Colonic mucosa (tissue), 4 donors: ENCODE results near the gene TBC1D19. TPM values are rescaled to one million over a fixed set of nuclear protein-coding genes. Genes with fewer than 3 reads are reported as not detected.

Experiments
- DNase-seq: peaks from one replicate; pipeline ENCODE4 v3.0.0-alpha.2; 2020
- H3K27ac ChIP-seq: fragments of 200-600 bp; one replicate; pipeline ENCODE4 v1.8.0; 2021
- H3K27me3 ChIP-seq: fragments of 200-600 bp; one replicate; pipeline ENCODE4 v1.8.0; 2021
- H3K36me3 ChIP-seq: fragments of 200-600 bp; one replicate; pipeline ENCODE4 v1.8.0; 2021
- H3K4me1 ChIP-seq: fragments of 200-600 bp; one replicate; pipeline ENCODE4 v1.8.0; 2021; ENCODE audit warnings: mild to moderate bottlenecking
- H3K4me3 ChIP-seq: fragments of 200-600 bp; one replicate; pipeline ENCODE4 v1.8.0; 2021
- H3K9ac ChIP-seq, 2 donors: one replicate each; pipeline ENCODE4 v1.7.0; 2013; ENCODE audit warnings: control low read depth in 2 of 2, low read depth in 2 of 2, low read length in 2 of 2
- H3K9me3 ChIP-seq: fragments of 200-600 bp; one replicate; pipeline ENCODE4 v1.8.0; 2021
- intact Hi-C: fragments of 100-400 bp; cut with DNase I; formaldehyde crosslinking; loops from one replicate; pipeline ENCODE4 v1.14.1; 2022
- total RNA-seq, 2 donors: library from RNA; stranded (reverse); fragmentation: NEBNext Ultra II Directional in 1 of 2; extraction: Animal tissue kit (Norgen Biotek cat#: 25700) in 1 of 2; gene quantifications; one replicate each; pipeline ENCODE4 v1.2.1, GENCODE V29; 2021
- TF ChIP-seq, protein P1 (sequence below): fragments of 200-600 bp; IDR thresholded peaks from one replicate; pipeline ENCODE4 v1.8.0; 2022; ENCODE audit warnings: antibody characterized with exemption, mild to moderate bottlenecking
- donor health status: healthy.
- donor health status: DM: no; HTN: no; CAD: no.
- donor health status: DM: no; HTN: no; CAD: no.

The TBC1D19 gene
- total RNA-seq, 2 donors from 2014 or later, result 2.6 to 4.0 TPM

GRCh38 chr4:26732356-26732755 lies 148.5 kb downstream of the TBC1D19 start:
- no peak for DNase-seq
- Histone ChIP-seq H3K27ac (no peak overlapping the region), H3K36me3 (no peaks in the 10 kb centered on the region), H3K4me3 (no peak overlapping the region), H3K9me3 (no peaks in the 10 kb centered on the region), H3K9ac (no peak overlapping the region), H3K4me1 (no peaks in the 10 kb centered on the region), H3K27me3 (no peaks in the 10 kb centered on the region)
- TF ChIP-seq, protein P1, sequence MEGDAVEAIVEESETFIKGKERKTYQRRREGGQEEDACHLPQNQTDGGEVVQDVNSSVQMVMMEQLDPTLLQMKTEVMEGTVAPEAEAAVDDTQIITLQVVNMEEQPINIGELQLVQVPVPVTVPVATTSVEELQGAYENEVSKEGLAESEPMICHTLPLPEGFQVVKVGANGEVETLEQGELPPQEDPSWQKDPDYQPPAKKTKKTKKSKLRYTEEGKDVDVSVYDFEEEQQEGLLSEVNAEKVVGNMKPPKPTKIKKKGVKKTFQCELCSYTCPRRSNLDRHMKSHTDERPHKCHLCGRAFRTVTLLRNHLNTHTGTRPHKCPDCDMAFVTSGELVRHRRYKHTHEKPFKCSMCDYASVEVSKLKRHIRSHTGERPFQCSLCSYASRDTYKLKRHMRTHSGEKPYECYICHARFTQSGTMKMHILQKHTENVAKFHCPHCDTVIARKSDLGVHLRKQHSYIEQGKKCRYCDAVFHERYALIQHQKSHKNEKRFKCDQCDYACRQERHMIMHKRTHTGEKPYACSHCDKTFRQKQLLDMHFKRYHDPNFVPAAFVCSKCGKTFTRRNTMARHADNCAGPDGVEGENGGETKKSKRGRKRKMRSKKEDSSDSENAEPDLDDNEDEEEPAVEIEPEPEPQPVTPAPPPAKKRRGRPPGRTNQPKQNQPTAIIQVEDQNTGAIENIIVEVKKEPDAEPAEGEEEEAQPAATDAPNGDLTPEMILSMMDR, result no peak
- intact Hi-C loops, result no loop called here

- intact Hi-C loops, result no loop called here
Observed at GRCh38 chr4:26736621-26737020, 152.7 kb downstream of the TBC1D19 start.

DNA sequence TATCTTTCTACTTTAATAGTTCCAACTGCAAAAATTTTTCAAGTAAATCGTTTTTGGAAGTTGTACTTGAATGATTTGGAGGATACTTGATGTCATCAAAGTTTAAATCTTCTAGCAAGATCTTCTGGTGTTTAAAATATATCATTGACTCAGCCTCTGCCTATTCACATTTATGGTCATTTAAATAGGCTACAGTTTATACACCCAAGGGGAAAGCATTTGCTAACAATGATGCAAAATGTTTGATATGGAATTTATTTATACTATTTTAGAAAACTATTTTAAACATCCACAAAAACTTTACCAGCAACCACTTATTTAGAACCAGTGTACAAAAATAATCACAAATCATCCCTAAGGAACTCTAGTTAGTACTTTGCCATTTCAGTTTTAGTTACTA lies 153.5 kb downstream of the TBC1D19 start:
- TF ChIP-seq, protein P1, result no peak
- H3K9me3 ChIP-seq, result no peaks in the 10 kb centered on the region
- intact Hi-C loops, result no loop called here
- no peak overlapping the region for H3K9ac ChIP-seq
- no peak overlapping the region for H3K4me3 ChIP-seq
- no peaks in the 10 kb centered on the region for H3K36me3 ChIP-seq
- H3K27ac ChIP-seq, result no peak overlapping the region
- no peak for DNase-seq
- H3K4me1 ChIP-seq, result no peaks in the 10 kb centered on the region
- no peaks in the 10 kb centered on the region for H3K27me3 ChIP-seq

More at GRCh38 chr4:26736621-26737020, 152.7 kb downstream of the TBC1D19 start:
- Histone ChIP-seq H3K4me1 (no peaks in the 10 kb centered on the region), H3K9ac (no peak overlapping the region), H3K27me3 (no peaks in the 10 kb centered on the region), H3K27ac (no peak overlapping the region), H3K36me3 (no peaks in the 10 kb centered on the region), H3K9me3 (no peaks in the 10 kb centered on the region), H3K4me3 (no peak overlapping the region)
- TF ChIP-seq, protein P1, result no peak
- no peak for DNase-seq

- Histone ChIP-seq H3K9ac (no peak overlapping the region), H3K27ac (no peak overlapping the region), H3K4me1 (no peaks in the 10 kb centered on the region), H3K36me3 (no peaks in the 10 kb centered on the region), H3K4me3 (no peak overlapping the region), H3K9me3 (no peaks in the 10 kb centered on the region), H3K27me3 (no peaks in the 10 kb centered on the region)
- TF ChIP-seq, protein P1, result no peak
- intact Hi-C loops, result no loop called here
- no peak for DNase-seq
Observed at GRCh38 chr4:26741491-26741871, 157.6 kb downstream of the TBC1D19 start.

GRCh38 chr4:26746802-26747213 lies 162.9 kb downstream of the TBC1D19 start:
- no peaks in the 10 kb centered on the region for H3K36me3 ChIP-seq
- intact Hi-C loops, result no loop called here
- DNase-seq, result no peak

More at GRCh38 chr4:26746802-26747213, 162.9 kb downstream of the TBC1D19 start:
- Histone ChIP-seq H3K4me1 (no peaks in the 10 kb centered on the region), H3K9me3 (no peaks in the 10 kb centered on the region), H3K9ac (no peak overlapping the region), H3K4me3 (no peak overlapping the region), H3K27ac (no peak overlapping the region), H3K27me3 (no peaks in the 10 kb centered on the region)
- TF ChIP-seq, protein P1, result no peak
